HG03097 (cell line): ENCODE data around the gene NF2.
"Not testable (repeated sequence)": the region's sequence is repeated elsewhere in the genome, so short reads cannot be mapped to it uniquely, and the experiment has no call there.

Experiments
- ATAC-seq: cut with Tn5 transposase; IDR thresholded peaks from one replicate; pipeline ENCODE4 v1.9.1; 2021; ENCODE audit not compliant: unreplicated experiment, low FRiP score

NF2 gene

GRCh38 chr22:29603358-29604075 is at the start of gene NF2:
Gene NF2 (plus strand): TSS chr22:29603633. CDS start chr22:29603999, 366 bp downstream.
- ATAC-seq = peak; percentile 95

GRCh38 chr22:29555065-29555644 is 48.3 kb upstream of the NF2 start:
- no peak for ATAC-seq

GRCh38 chr22:29559030-29559429 is 44.4 kb upstream of the NF2 start:
- ATAC-seq = no peak

GRCh38 chr22:29559853-29560252 is 43.6 kb upstream of the NF2 start:
- no peak for ATAC-seq

- ATAC-seq = no peak
Measured at GRCh38 chr22:29563652-29564460, 39.6 kb upstream of the NF2 start.

- not testable (repeated sequence) for ATAC-seq
Measured at GRCh38 chr22:29566513-29566912, 36.9 kb upstream of the NF2 start.

GRCh38 chr22:29567338-29567737 is 36.1 kb upstream of the NF2 start:
- ATAC-seq = no peak

GRCh38 chr22:29569011-29569678 is 34.3 kb upstream of the NF2 start:
- ATAC-seq = no peak

- ATAC-seq = no peak
Measured at GRCh38 chr22:29570456-29570855, 33.0 kb upstream of the NF2 start.

- ATAC-seq = no peak
Measured at GRCh38 chr22:29570912-29571549, 32.4 kb upstream of the NF2 start.

GRCh38 chr22:29574762-29575450 is 28.5 kb upstream of the NF2 start:
- ATAC-seq = no peak

- ATAC-seq = no peak
Measured at GRCh38 chr22:29578462-29579200, 24.8 kb upstream of the NF2 start.

- no peak for ATAC-seq
Measured at GRCh38 chr22:29580200-29580810, 23.1 kb upstream of the NF2 start.

GRCh38 chr22:29581799-29582198 is 21.6 kb upstream of the NF2 start:
- ATAC-seq = no peak

- ATAC-seq = no peak
Measured at GRCh38 chr22:29584975-29585374, 18.5 kb upstream of the NF2 start.

- not testable (repeated sequence) for ATAC-seq
Measured at GRCh38 chr22:29586193-29586705, 17.2 kb upstream of the NF2 start.

- ATAC-seq = no peak
Measured at GRCh38 chr22:29587938-29588699, 15.3 kb upstream of the NF2 start.

- no peak for ATAC-seq
Measured at GRCh38 chr22:29593923-29594322, 9.5 kb upstream of the NF2 start.
